ENCODE data around the gene SEMA5B.

SEMA5B gene

GRCh38 chr3:122916084-122916483 is 111.5 kb downstream of the SEMA5B start:
- Histone ChIP-seq H3K9ac (ENCODE audit: insufficient read length, low read depth) (no peak overlapping the region), H3K9me3 (ENCODE audit: insufficient read depth, low read length) (no peaks in the 10 kb centered on the region), H3K4me1 (ENCODE audit: insufficient read depth, insufficient read length) (no peaks in the 10 kb centered on the region), H3K27me3 (ENCODE audit: insufficient read depth, insufficient read length) (no peaks in the 10 kb centered on the region), H3K4me3 (ENCODE audit: insufficient read length, low read depth) (no peak overlapping the region), H3K36me3 (ENCODE audit: insufficient read depth, insufficient read length, low read length) (no peaks in the 10 kb centered on the region)
- no peak for DNase-seq (ENCODE audit: low read depth, low spot score)
- no peak for TF ChIP-seq YY1 (IDR thresholded peaks at IDR 0.05; ENCODE audit: insufficient read depth, insufficient read length)
- TF ChIP-seq ZNF274 (IDR thresholded peaks at IDR 0.05; ENCODE audit: low read depth, low read length), result no peak
- no peak for TF ChIP-seq SUZ12 (IDR thresholded peaks at IDR 0.05; ENCODE audit: extremely low read depth, insufficient read depth, insufficient read length)

DNA sequence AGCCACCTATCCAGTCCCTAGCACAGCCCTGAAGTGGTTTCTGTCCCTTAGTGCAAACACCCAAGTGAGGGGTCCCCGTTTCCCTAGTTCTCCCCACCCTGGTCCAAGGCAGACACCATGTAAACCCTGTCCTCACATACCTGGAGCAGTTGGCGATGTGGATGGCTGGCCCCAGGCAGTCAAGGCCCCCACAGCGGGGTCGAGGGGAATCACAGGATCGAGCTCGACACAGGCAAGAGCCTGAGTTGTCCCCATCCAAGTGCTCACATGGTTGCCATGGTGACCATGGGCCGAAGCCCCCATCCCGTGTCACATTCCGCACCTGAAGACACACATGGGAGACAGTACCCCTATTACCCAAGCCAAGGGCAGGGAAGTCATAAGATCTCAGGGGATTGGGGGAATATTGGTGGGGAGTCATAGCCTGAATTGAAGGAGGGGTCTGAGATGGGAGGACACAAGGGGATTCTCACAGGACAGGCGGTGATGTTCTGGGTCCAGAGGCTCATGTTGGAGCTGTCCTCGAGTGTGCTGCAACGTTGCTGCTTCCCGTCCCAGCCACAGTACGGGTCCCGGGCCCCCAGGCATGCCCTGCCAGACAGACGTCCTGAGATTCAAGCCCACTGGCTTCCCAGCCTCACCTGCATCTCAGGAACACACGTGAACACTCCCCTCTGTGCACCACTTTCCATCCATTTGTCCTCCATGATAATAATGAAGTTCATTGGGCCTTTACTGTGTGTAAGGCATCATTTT is 112.1 kb downstream of the SEMA5B start:
- Histone ChIP-seq H3K4me1 (ENCODE audit: insufficient read depth, insufficient read length) (no peaks in the 10 kb centered on the region), H3K4me3 (ENCODE audit: insufficient read length, low read depth) (no peak overlapping the region), H3K36me3 (ENCODE audit: insufficient read depth, insufficient read length, low read length) (no peaks in the 10 kb centered on the region), H3K9me3 (ENCODE audit: insufficient read depth, low read length) (no peaks in the 10 kb centered on the region), H3K9ac (ENCODE audit: insufficient read length, low read depth) (no peak overlapping the region), H3K27me3 (ENCODE audit: insufficient read depth, insufficient read length) (no peaks in the 10 kb centered on the region)
- DNase-seq (ENCODE audit: low read depth, low spot score), result no peak
- no peak for TF ChIP-seq ZNF274 (IDR thresholded peaks at IDR 0.05; ENCODE audit: low read depth, low read length)
- TF ChIP-seq YY1 (IDR thresholded peaks at IDR 0.05; ENCODE audit: insufficient read depth, insufficient read length), result no peak
- no peak for TF ChIP-seq SUZ12 (IDR thresholded peaks at IDR 0.05; ENCODE audit: extremely low read depth, insufficient read depth, insufficient read length)

GRCh38 chr3:122913539-122914100 is 113.9 kb downstream of the SEMA5B start:
- DNase-seq (ENCODE audit: low read depth, low spot score), result no peak

DNA sequence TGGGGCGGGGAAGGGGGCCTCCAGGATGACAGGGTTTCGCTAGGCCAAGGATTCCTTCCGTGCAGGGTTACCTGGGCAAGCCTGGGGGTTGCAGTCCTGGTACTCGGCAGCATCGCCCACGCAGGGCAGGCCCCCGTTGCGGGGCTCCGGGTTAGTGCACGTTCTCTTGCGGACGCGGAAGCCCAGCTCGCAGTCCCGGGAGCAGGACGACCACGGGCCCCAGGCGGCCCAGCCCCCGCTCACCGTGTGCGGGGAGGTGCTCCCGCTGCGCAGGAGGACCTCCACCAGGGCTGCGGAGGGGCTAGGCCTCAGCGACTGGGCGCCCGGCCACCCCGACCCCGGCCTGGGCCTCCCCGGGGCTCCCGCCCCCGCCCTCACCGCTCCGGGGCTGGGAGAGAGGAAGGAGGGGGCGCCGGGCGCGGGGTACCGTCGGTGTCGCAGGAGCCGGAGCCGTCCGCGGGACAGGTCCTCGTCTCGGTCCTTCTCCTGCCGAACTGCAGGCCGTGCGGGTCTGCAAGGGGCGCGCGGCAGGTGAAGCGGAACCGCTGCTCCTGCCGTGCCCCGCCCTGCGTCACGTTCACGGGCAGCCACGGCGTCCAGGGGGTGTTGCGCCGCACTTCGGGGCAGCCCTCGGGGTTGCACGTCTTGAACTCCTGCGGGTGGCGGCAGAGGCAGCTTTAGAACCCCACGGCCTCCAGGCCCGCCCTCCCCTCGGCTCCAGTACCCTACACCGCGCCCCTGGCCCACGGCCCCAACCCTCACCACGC is 114.6 kb downstream of the SEMA5B start:
- Histone ChIP-seq H3K9ac (ENCODE audit: insufficient read length, low read depth) (no peak overlapping the region), H3K9me3 (ENCODE audit: insufficient read depth, low read length) (no peaks in the 10 kb centered on the region), H3K36me3 (ENCODE audit: insufficient read depth, insufficient read length, low read length) (no peaks in the 10 kb centered on the region), H3K4me3 (ENCODE audit: insufficient read length, low read depth) (no peak overlapping the region), H3K27me3 (ENCODE audit: insufficient read depth, insufficient read length) (no peaks in the 10 kb centered on the region), H3K4me1 (ENCODE audit: insufficient read depth, insufficient read length) (no peaks in the 10 kb centered on the region)
- TF ChIP-seq SUZ12 (IDR thresholded peaks at IDR 0.05; ENCODE audit: extremely low read depth, insufficient read depth, insufficient read length), result no peak
- no peak for TF ChIP-seq ZNF274 (IDR thresholded peaks at IDR 0.05; ENCODE audit: low read depth, low read length)
- DNase-seq (ENCODE audit: low read depth, low spot score), result no peak

More at GRCh38 chr3:122913539-122914100, 113.9 kb downstream of the SEMA5B start:
- Histone ChIP-seq H3K9ac (ENCODE audit: insufficient read length, low read depth) (no peak overlapping the region), H3K27me3 (ENCODE audit: insufficient read depth, insufficient read length) (no peaks in the 10 kb centered on the region), H3K9me3 (ENCODE audit: insufficient read depth, low read length) (no peaks in the 10 kb centered on the region), H3K4me3 (ENCODE audit: insufficient read length, low read depth) (no peak overlapping the region), H3K4me1 (ENCODE audit: insufficient read depth, insufficient read length) (no peaks in the 10 kb centered on the region), H3K36me3 (ENCODE audit: insufficient read depth, insufficient read length, low read length) (no peaks in the 10 kb centered on the region)
- TF ChIP-seq SUZ12 (IDR thresholded peaks at IDR 0.05; ENCODE audit: extremely low read depth, insufficient read depth, insufficient read length), result no peak
- no peak for TF ChIP-seq YY1 (IDR thresholded peaks at IDR 0.05; ENCODE audit: insufficient read depth, insufficient read length)
- TF ChIP-seq ZNF274 (IDR thresholded peaks at IDR 0.05; ENCODE audit: low read depth, low read length), result no peak

DNA sequence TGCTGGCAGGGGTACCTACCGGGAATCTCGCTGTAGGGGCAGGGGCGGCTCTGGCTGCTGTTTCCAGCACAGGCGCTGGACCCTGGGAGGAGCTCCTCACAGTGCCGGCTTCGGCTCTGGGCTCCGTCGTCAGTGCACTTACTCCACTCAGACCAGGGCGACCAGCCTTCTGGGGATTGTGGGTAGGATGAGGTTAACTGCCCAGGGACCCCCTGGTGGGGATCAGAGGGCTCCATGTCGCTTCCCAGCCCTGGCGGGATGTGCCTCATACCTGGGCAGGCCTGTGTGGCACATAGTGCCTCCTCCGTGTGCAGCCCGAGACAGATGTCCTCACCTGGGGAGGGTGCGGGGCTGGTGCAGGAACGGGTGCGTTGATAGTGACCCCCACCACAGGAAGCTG is 115.7 kb downstream of the SEMA5B start:
- no peak for DNase-seq (ENCODE audit: low read depth, low spot score)
- H3K9me3 ChIP-seq (ENCODE audit: insufficient read depth, low read length), result no peaks in the 10 kb centered on the region
- no peak overlapping the region for H3K9ac ChIP-seq (ENCODE audit: insufficient read length, low read depth)
- H3K4me3 ChIP-seq (ENCODE audit: insufficient read length, low read depth), result no peak overlapping the region
- TF ChIP-seq YY1 (IDR thresholded peaks at IDR 0.05; ENCODE audit: insufficient read depth, insufficient read length), result no peak
- H3K4me1 ChIP-seq (ENCODE audit: insufficient read depth, insufficient read length), result no peaks in the 10 kb centered on the region
- H3K27me3 ChIP-seq (ENCODE audit: insufficient read depth, insufficient read length), result no peaks in the 10 kb centered on the region
- H3K36me3 ChIP-seq (ENCODE audit: insufficient read depth, insufficient read length, low read length), result no peaks in the 10 kb centered on the region

DNA sequence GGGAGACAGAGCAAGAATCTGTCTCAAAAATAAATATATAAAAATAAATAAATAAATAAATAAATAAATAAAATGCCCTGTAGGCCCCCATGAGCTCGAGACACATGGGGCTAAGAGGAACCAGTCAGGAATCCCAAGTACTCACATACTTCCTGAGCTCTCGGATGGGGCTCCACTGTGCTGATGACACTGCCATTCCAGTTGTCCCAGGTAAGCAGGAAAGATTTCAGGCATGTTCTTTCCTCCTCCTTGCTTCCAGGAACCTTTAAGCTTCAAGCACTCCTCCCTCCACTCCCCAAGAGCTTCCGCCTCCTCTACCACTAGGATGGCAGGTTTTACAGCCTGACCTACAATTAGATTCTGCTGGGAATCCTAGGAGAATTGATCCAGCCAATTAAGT is 119.3 kb downstream of the SEMA5B start:
- no peak for TF ChIP-seq ZNF274 (IDR thresholded peaks at IDR 0.05; ENCODE audit: low read depth, low read length)
- TF ChIP-seq SUZ12 (IDR thresholded peaks at IDR 0.05; ENCODE audit: extremely low read depth, insufficient read depth, insufficient read length), result no peak
- TF ChIP-seq YY1 (IDR thresholded peaks at IDR 0.05; ENCODE audit: insufficient read depth, insufficient read length), result no peak
- DNase-seq (ENCODE audit: low read depth, low spot score), result no peak
- Histone ChIP-seq H3K27me3 (ENCODE audit: insufficient read depth, insufficient read length) (no peaks in the 10 kb centered on the region), H3K9ac (ENCODE audit: insufficient read length, low read depth) (no peak overlapping the region), H3K9me3 (ENCODE audit: insufficient read depth, low read length) (no peaks in the 10 kb centered on the region), H3K4me3 (ENCODE audit: insufficient read length, low read depth) (no peak overlapping the region), H3K4me1 (ENCODE audit: insufficient read depth, insufficient read length) (no peaks in the 10 kb centered on the region), H3K36me3 (ENCODE audit: insufficient read depth, insufficient read length, low read length) (no peaks in the 10 kb centered on the region)

- TF ChIP-seq ZNF274 (IDR thresholded peaks at IDR 0.05; ENCODE audit: low read depth, low read length) (no peak), YY1 (IDR thresholded peaks at IDR 0.05; ENCODE audit: insufficient read depth, insufficient read length) (no peak), SUZ12 (IDR thresholded peaks at IDR 0.05; ENCODE audit: extremely low read depth, insufficient read depth, insufficient read length) (no peak)
- Histone ChIP-seq H3K4me3 (ENCODE audit: insufficient read length, low read depth) (no peak overlapping the region), H3K9me3 (ENCODE audit: insufficient read depth, low read length) (no peaks in the 10 kb centered on the region), H3K9ac (ENCODE audit: insufficient read length, low read depth) (no peak overlapping the region), H3K36me3 (ENCODE audit: insufficient read depth, insufficient read length, low read length) (no peaks in the 10 kb centered on the region), H3K4me1 (ENCODE audit: insufficient read depth, insufficient read length) (no peaks in the 10 kb centered on the region), H3K27me3 (ENCODE audit: insufficient read depth, insufficient read length) (no peaks in the 10 kb centered on the region)
- DNase-seq (ENCODE audit: low read depth, low spot score), result no peak
Observed at GRCh38 chr3:122907471-122907870, 120.1 kb downstream of the SEMA5B start.

Data from NT2/D1 (cell line).